Caco-2 (cell line): ENCODE results near the gene GUF1. TPM values are rescaled to one million over a fixed set of nuclear protein-coding genes. Genes with fewer than 3 reads are reported as not detected.

Source experiments
- BruUV-seq: library from RNA; stranded (reverse); fragments of 400-500 nt; replicated peaks from 2 replicates; lab custom pipeline; 2021; lab: Mats Ljungman, UMichigan
- CTCF ChIA-PET: fragments of 300-600 bp; sonication (Branson Sonifier 250); formaldehyde crosslinking; loops from one replicate; lab custom pipeline; 2022; ENCODE audit warnings: antibody characterized with exemption; lab: Charles Lee
- POLR2A ChIA-PET: fragments of 300-600 bp; sonication (Branson Sonifier 250); formaldehyde crosslinking; loops from one replicate; lab custom pipeline; 2022; ENCODE audit warnings: antibody characterized with exemption; lab: Charles Lee
- DNase-seq, 2 experiments: peaks; one replicate each; pipeline versions ENCODE4 v3.0.0 to v3.0.0-alpha.2; 2020 to 2022
- H3K27me3 ChIP-seq: replicated peaks from 2 replicates; pipeline ENCODE4 v1.6.0; 2011; ENCODE audit warnings: low read length; ENCODE audit not compliant: control insufficient read depth, insufficient read depth
- H3K36me3 ChIP-seq: 2 replicates; pipeline ENCODE4 v1.5.1; 2011; ENCODE audit warnings: low read length; ENCODE audit not compliant: control insufficient read depth, insufficient read depth
- H3K4me1 ChIP-seq: fragments of 250-450 bp; sonication (Bioruptor Pico); 2 replicates; pipeline ENCODE4 v1.5.1; 2020; ENCODE audit warnings: mild to moderate bottlenecking
- H3K4me3 ChIP-seq: 2 replicates; pipeline ENCODE4 v1.5.1; 2011; ENCODE audit warnings: low read depth, mild to moderate bottlenecking, control low read depth, low read length
- H3K9me3 ChIP-seq: fragments of 250-450 bp; sonication (Bioruptor Pico); 2 replicates; pipeline ENCODE4 v1.5.1; 2020; ENCODE audit warnings: mild to moderate bottlenecking, moderate library complexity
- H3K27ac Mint-ChIP-seq: one replicate; pipeline ENCODE4 v1.8.0; 2022; ENCODE audit warnings: mixed read lengths; ENCODE audit not compliant: unreplicated experiment
- H3K27me3 Mint-ChIP-seq: one replicate; pipeline ENCODE4 v1.8.0; 2022; ENCODE audit warnings: mixed read lengths; ENCODE audit not compliant: insufficient read depth, unreplicated experiment
- H3K36me3 Mint-ChIP-seq: one replicate; pipeline ENCODE4 v1.8.0; 2022; ENCODE audit warnings: mild to moderate bottlenecking, mixed read lengths; ENCODE audit not compliant: insufficient read depth, unreplicated experiment
- H3K4me1 Mint-ChIP-seq: one replicate; pipeline ENCODE4 v1.8.0; 2022; ENCODE audit warnings: low read depth, mixed read lengths; ENCODE audit not compliant: unreplicated experiment
- H3K4me3 Mint-ChIP-seq: one replicate; pipeline ENCODE4 v1.8.0; 2022; ENCODE audit warnings: mild to moderate bottlenecking, moderate library complexity, mixed read lengths; ENCODE audit not compliant: unreplicated experiment
- H3K9me3 Mint-ChIP-seq: one replicate; pipeline ENCODE4 v1.8.0; 2022; ENCODE audit warnings: mixed read lengths; ENCODE audit not compliant: unreplicated experiment
- intact Hi-C: fragments of 100-400 bp; cut with micrococcal nuclease; formaldehyde crosslinking; loops from one replicate; pipeline ENCODE4 v1.10.0; 2022; ENCODE audit not compliant: unreplicated experiment
- total RNA-seq: library from RNA; stranded (reverse); gene quantifications from 2 replicates; pipeline ENCODE4 v1.2.3, GENCODE V29; 2022
- TF ChIP-seq, protein P1 (sequence below), 2 experiments: fragments of 200-600 bp in 1 of 2; IDR thresholded peaks; 1 replicate in 1 of 2; 2 replicates in 1 of 2; pipeline versions ENCODE4 v1.5.1 to v1.8.0; 2011 to 2022; ENCODE audit warnings: antibody characterized with exemption in 1 of 2, control low read depth in 1 of 2, inconsistent platforms in 1 of 2, low read depth in 1 of 2, low read length in 1 of 2, mild to moderate bottlenecking in 1 of 2, moderate library complexity in 1 of 2; ENCODE audit not compliant: insufficient read depth in 1 of 2, severe bottlenecking in 1 of 2, unreplicated experiment in 1 of 2

The GUF1 gene
- total RNA-seq, 1 experiment from 2014 or later = 29.0 TPM

DNA sequence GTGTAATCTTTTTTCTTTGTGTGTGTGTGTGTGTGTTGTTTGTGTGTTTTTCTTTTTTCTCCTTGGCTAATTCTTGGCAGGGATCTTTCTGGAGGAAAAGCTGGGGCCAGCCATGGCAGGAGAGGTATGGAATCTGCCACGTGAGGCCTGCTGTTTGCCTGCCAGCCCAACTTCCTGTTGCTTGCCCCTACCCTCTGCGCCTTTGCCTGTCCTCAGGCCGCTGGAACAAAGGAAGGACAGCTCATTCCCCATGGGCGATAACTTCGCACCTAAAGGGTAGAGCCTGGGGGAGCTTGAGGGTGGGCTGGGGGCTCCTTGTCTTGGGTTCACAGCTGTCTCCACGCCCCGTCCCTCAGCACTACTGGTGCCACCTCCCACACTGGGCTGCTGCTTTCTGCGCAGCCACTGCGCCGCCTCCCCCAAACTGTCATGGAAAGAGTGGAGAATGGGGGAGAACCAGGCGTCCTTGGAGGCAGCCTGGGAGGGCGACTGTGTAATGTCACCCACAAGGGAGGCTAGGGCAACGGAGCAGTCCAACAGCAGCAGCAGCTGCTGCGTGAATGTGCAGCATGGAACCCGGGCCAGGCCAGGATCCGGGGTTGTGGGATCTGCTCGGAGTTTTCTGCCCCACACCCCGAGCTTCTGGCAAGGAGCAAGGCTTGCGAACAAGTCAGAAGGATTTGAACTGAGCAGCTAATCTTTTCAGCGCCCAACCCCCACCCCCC, 14.5 kb upstream of the GUF1 start:
- Histone ChIP-seq H3K4me3 (no peak overlapping the region), H3K9me3 (no peaks in the 10 kb centered on the region), H3K36me3 (no peaks in the 10 kb centered on the region), H3K27me3 (no peaks in the 10 kb centered on the region), H3K4me1 (no peaks in the 10 kb centered on the region)
- H3K9me3 Mint-ChIP-seq = no peaks in the 10 kb centered on the region
- H3K27ac Mint-ChIP-seq = no peak overlapping the region
- H3K4me1 Mint-ChIP-seq = no peaks in the 10 kb centered on the region
- H3K36me3 Mint-ChIP-seq = no peaks in the 10 kb centered on the region
- TF ChIP-seq, protein P1, sequence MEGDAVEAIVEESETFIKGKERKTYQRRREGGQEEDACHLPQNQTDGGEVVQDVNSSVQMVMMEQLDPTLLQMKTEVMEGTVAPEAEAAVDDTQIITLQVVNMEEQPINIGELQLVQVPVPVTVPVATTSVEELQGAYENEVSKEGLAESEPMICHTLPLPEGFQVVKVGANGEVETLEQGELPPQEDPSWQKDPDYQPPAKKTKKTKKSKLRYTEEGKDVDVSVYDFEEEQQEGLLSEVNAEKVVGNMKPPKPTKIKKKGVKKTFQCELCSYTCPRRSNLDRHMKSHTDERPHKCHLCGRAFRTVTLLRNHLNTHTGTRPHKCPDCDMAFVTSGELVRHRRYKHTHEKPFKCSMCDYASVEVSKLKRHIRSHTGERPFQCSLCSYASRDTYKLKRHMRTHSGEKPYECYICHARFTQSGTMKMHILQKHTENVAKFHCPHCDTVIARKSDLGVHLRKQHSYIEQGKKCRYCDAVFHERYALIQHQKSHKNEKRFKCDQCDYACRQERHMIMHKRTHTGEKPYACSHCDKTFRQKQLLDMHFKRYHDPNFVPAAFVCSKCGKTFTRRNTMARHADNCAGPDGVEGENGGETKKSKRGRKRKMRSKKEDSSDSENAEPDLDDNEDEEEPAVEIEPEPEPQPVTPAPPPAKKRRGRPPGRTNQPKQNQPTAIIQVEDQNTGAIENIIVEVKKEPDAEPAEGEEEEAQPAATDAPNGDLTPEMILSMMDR (IDR thresholded peaks at IDR 0.05; ENCODE audit: insufficient read depth in 1 of 2, low read depth in 1 of 2, low read length in 1 of 2, severe bottlenecking in 1 of 2, unreplicated experiment in 1 of 2) = no peak
- ChIA-PET CTCF (no interaction called here), POLR2A (no interaction called here)
- DNase-seq = no peak
- BruUV-seq = no TSS peak
- H3K4me3 Mint-ChIP-seq = no peak overlapping the region
- peaks cover 4% of the 10 kb centered on the region for H3K27me3 Mint-ChIP-seq
- intact Hi-C loops = no loop called here

DNA sequence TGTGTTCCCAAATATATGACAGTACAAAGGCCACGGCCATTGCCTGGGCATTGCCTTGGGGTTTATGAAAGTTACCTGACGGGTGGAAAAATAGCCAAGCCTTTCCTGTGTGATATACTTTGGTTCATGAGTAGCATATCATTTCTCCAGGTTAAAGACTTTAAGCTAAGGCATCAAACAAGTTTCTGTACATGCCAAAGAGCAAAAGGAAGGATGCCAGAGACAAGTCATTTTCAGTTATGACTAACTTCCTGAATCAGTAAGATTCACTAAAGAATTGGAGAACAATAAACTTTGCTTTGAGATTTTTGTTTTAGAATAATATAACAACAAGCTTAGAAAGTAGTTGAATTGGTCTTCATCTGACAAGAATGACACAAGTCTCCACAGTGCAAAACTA, 9.7 kb upstream of the GUF1 start:
- no peaks in the 10 kb centered on the region for H3K4me1 Mint-ChIP-seq
- Histone ChIP-seq H3K27me3 (no peaks in the 10 kb centered on the region), H3K4me1 (no peaks in the 10 kb centered on the region), H3K4me3 (no peak overlapping the region), H3K36me3 (no peaks in the 10 kb centered on the region), H3K9me3 (no peaks in the 10 kb centered on the region)
- H3K9me3 Mint-ChIP-seq = no peaks in the 10 kb centered on the region
- peaks cover 18% of the 10 kb centered on the region for H3K27me3 Mint-ChIP-seq
- DNase-seq = no peak
- H3K36me3 Mint-ChIP-seq = no peaks in the 10 kb centered on the region
- BruUV-seq = no TSS peak
- POLR2A ChIA-PET = no interaction called here
- TF ChIP-seq, protein P1 (IDR thresholded peaks at IDR 0.05; ENCODE audit: insufficient read depth in 1 of 2, low read depth in 1 of 2, low read length in 1 of 2, severe bottlenecking in 1 of 2, unreplicated experiment in 1 of 2) = no peak
- intact Hi-C loops = no loop called here
- CTCF ChIA-PET = no interaction called here
- H3K27ac Mint-ChIP-seq = no peak overlapping the region
- no peak overlapping the region for H3K4me3 Mint-ChIP-seq

DNA sequence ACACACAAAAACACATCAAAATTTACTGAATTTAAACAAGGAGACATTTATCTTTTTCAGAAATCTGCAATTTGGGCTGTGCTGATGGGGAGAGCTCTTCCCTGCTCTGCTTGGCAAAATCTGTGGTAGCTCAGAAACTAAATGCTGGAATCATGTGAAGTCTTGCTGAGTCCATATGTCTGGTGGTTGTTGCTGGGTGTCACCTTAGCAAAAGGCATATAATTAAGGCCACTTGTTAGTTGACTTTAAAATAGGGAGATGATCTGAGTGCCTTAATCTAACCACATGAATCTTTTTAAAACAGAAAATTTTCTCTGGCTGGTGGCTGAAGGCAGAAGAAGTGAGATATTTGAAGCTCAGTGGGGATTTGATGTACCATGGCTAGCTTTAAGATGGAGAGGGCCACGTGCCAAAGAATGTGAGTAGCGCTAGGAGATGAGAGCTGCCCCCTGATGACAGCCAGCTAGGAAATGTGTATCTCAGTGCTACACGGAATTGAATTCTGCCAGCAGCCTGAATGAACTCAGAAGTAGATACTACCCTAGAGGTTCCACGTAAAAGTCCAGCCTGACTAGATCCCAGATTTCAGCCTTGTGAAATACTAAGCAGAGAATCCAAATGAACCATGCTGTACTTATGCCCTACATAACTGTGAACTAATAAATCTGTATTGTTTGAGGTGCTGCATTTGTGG, 7.6 kb upstream of the GUF1 start:
- H3K4me3 ChIP-seq = no peak overlapping the region
- TF ChIP-seq, protein P1 (IDR thresholded peaks at IDR 0.05; ENCODE audit: insufficient read depth in 1 of 2, low read depth in 1 of 2, low read length in 1 of 2, severe bottlenecking in 1 of 2, unreplicated experiment in 1 of 2) = no peak
- ChIA-PET CTCF (no interaction called here), POLR2A (no interaction called here)
- Mint-ChIP-seq H3K4me1 (no peaks in the 10 kb centered on the region), H3K27ac (no peak overlapping the region), H3K9me3 (no peaks in the 10 kb centered on the region), H3K36me3 (no peaks in the 10 kb centered on the region), H3K4me3 (no peak overlapping the region), H3K27me3 (peaks cover 18% of the 10 kb centered on the region)
- no peaks in the 10 kb centered on the region for H3K4me1 ChIP-seq
- no peaks in the 10 kb centered on the region for H3K36me3 ChIP-seq
- intact Hi-C loops = no loop called here
- no peak for DNase-seq
- no peaks in the 10 kb centered on the region for H3K27me3 ChIP-seq
- no peaks in the 10 kb centered on the region for H3K9me3 ChIP-seq
- BruUV-seq = no TSS peak
